Fibroblast of lung (primary cell): Measurements from ENCODE around the gene KPNA6. TPM values are rescaled to one million over a fixed set of nuclear protein-coding genes. Genes with fewer than 3 reads are reported as not detected.

Source experiments
- DNase-seq, 2 donors: peaks; one replicate each; pipeline versions ENCODE4 v3.0.0 to v3.0.0-alpha.2; 2010; ENCODE audit warnings: low read depth in 2 of 2
- H2AFZ ChIP-seq: 2 replicates; pipeline ENCODE4 v1.5.1; 2012; ENCODE audit warnings: low read length, control low read depth, inconsistent platforms
- H3K27ac ChIP-seq: 2 replicates; pipeline ENCODE4 v1.5.1; 2011; ENCODE audit warnings: low read length, control low read depth; ENCODE audit not compliant: insufficient read depth
- H3K27me3 ChIP-seq: 2 replicates; pipeline ENCODE4 v1.5.1; 2011; ENCODE audit warnings: mild to moderate bottlenecking, low read length; ENCODE audit not compliant: control insufficient read depth, insufficient read depth
- H3K36me3 ChIP-seq: 2 replicates; pipeline ENCODE4 v1.5.1; 2011; ENCODE audit warnings: low read length; ENCODE audit not compliant: control insufficient read depth, insufficient read depth
- H3K4me1 ChIP-seq: 2 replicates; pipeline ENCODE4 v1.5.1; 2011; ENCODE audit warnings: low read length; ENCODE audit not compliant: control insufficient read depth, insufficient read depth; ENCODE audit errors: extremely low read depth
- H3K4me2 ChIP-seq: 2 replicates; pipeline ENCODE4 v1.5.1; 2011; ENCODE audit warnings: low read length, control low read depth; ENCODE audit not compliant: insufficient read depth; ENCODE audit errors: extremely low read depth
- H3K4me3 ChIP-seq, 4 experiments: fragments of 200-600 bp in 1 of 4; sonication (generic) in 1 of 4; replicated peaks in 1 of 4; 2 replicates each; pipeline ENCODE4 v1.5.1; 2011 to 2016; ENCODE audit warnings: low read length in 4 of 4, low read depth in 3 of 4, mild to moderate bottlenecking in 3 of 4, control low read depth in 2 of 4, inconsistent platforms in 1 of 4, mixed read lengths in 1 of 4; ENCODE audit not compliant: insufficient read depth in 1 of 4; ENCODE audit errors: control extremely low read depth in 1 of 4
- H3K79me2 ChIP-seq: 2 replicates; pipeline ENCODE4 v1.5.1; 2012; ENCODE audit warnings: mild to moderate bottlenecking, low read length, inconsistent platforms; ENCODE audit not compliant: control insufficient read depth, insufficient read depth
- H3K9ac ChIP-seq: 2 replicates; pipeline ENCODE4 v1.5.1; 2011; ENCODE audit warnings: mild to moderate bottlenecking, low read length, control low read depth; ENCODE audit not compliant: insufficient read depth
- H3K9me3 ChIP-seq: 2 replicates; pipeline ENCODE4 v1.5.1; 2012; ENCODE audit warnings: low read depth, low read length; ENCODE audit not compliant: control insufficient read depth, insufficient read depth
- H4K20me1 ChIP-seq: 2 replicates; pipeline ENCODE4 v1.5.1; 2011; ENCODE audit warnings: low read length; ENCODE audit not compliant: control insufficient read depth, insufficient read depth; ENCODE audit errors: extremely low read depth
- EZH2 ChIP-seq: IDR thresholded peaks from 2 replicates; pipeline ENCODE4 v1.5.1; 2012; ENCODE audit warnings: low read length, control low read depth, mild to moderate bottlenecking; ENCODE audit errors: missing control alignments
- polyA plus RNA-seq, 2 donors: library from polyadenylated mRNA; depleted of rRNA in 1 of 2; stranded (reverse) in 1 of 2; unstranded in 1 of 2; fragments of >200 nt; gene quantifications; 2 replicates each; pipeline ENCODE4 v1.2.1, GENCODE V29; 2011 to 2012; ENCODE audit warnings: missing spikeins in 1 of 2
- total RNA-seq: library from RNA; depleted of rRNA; stranded (reverse); fragments of >200 nt; gene quantifications from 2 replicates; pipeline ENCODE4 v1.2.1, GENCODE V29; 2014
- TF ChIP-seq, protein P1 (sequence below), 2 donors: IDR thresholded peaks in 1 of 2; conservative IDR thresholded peaks in 1 of 2; 1 replicate in 1 of 2; 2 replicates in 1 of 2; pipeline ENCODE4 v1.5.1; 2011 to 2012; ENCODE audit warnings: low read length in 2 of 2, control low read depth in 1 of 2, inconsistent platforms in 1 of 2, low read depth in 1 of 2, mild to moderate bottlenecking in 1 of 2

KPNA6 gene
- total and polyA plus RNA-seq, 2 donors (not counting 1 experiment from before 2014, with no cell fraction given), result 40.1 to 48.5 TPM

DNA sequence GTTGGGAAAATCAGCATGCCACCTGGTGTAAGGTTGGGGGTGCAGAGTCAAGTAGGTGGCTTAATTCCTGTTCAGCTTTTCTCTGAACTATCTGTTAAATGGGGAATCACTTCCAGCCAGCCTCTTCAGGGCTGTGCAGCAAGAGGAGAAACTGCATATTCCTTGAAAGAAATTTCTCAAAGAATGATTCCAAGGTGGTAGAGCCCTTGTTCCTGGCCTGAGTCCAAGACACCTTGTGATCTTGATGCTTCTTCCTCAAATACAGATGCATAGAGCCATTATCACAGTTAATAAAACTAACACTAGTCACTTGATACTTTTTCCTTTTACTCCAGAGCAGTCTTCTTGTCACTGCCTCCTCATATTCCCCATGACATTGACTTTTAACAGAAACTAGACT is 76.8 kb downstream of the KPNA6 start:
- Histone ChIP-seq H3K4me3 (peak overlapping the region in 1 of 4 experiments; percentile 0), H2AFZ (no peak overlapping the region), H3K79me2 (peaks cover 71% of the 10 kb centered on the region), H3K4me1 (peaks cover 7% of the 10 kb centered on the region), H3K9ac (no peak overlapping the region), H4K20me1 (peaks cover 3% of the 10 kb centered on the region), H3K4me2 (peak overlapping the region; percentile 54), H3K27ac (no peak overlapping the region), H3K9me3 (no peaks in the 10 kb centered on the region), H3K36me3 (peaks cover 33% of the 10 kb centered on the region), H3K27me3 (no peaks in the 10 kb centered on the region)
- no peak for DNase-seq
- TF ChIP-seq EZH2, result no peak
- TF ChIP-seq, protein P1, sequence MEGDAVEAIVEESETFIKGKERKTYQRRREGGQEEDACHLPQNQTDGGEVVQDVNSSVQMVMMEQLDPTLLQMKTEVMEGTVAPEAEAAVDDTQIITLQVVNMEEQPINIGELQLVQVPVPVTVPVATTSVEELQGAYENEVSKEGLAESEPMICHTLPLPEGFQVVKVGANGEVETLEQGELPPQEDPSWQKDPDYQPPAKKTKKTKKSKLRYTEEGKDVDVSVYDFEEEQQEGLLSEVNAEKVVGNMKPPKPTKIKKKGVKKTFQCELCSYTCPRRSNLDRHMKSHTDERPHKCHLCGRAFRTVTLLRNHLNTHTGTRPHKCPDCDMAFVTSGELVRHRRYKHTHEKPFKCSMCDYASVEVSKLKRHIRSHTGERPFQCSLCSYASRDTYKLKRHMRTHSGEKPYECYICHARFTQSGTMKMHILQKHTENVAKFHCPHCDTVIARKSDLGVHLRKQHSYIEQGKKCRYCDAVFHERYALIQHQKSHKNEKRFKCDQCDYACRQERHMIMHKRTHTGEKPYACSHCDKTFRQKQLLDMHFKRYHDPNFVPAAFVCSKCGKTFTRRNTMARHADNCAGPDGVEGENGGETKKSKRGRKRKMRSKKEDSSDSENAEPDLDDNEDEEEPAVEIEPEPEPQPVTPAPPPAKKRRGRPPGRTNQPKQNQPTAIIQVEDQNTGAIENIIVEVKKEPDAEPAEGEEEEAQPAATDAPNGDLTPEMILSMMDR (conservative IDR thresholded peaks at IDR 0.05 in 1 of 2, IDR thresholded peaks at IDR 0.05 in 1 of 2; ENCODE audit: low read depth in 1 of 2, low read length in 2 of 2), result no peak

DNA sequence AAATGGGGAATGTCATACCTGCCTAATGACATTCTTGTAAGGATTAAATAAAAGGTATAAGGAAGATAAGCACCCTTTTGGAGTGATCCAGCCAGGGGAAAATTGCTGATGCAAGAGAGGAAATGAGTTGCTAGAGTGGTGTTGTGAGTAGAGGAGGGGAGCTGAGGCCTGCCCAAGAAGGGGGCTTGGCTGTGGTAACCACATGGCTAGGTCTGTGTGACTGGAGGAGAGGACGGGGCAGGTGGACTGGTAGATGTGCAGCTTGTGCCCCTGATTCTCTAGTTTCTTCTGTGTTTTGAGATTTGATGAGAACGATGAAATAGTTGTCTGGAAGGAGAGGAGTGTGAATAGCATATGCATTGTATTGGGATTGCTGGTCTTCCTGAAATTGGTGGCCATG is 78.2 kb downstream of the KPNA6 start:
- Histone ChIP-seq H3K4me2 (no peak overlapping the region), H3K4me1 (peaks cover 6% of the 10 kb centered on the region), H3K36me3 (peaks cover 45% of the 10 kb centered on the region), H2AFZ (no peak overlapping the region), H4K20me1 (peaks cover 3% of the 10 kb centered on the region), H3K4me3 (no peak overlapping the region), H3K27ac (no peak overlapping the region), H3K79me2 (peaks cover 62% of the 10 kb centered on the region), H3K27me3 (no peaks in the 10 kb centered on the region), H3K9me3 (no peaks in the 10 kb centered on the region), H3K9ac (no peak overlapping the region)
- TF ChIP-seq, protein P1 (conservative IDR thresholded peaks at IDR 0.05 in 1 of 2, IDR thresholded peaks at IDR 0.05 in 1 of 2; ENCODE audit: low read depth in 1 of 2, low read length in 2 of 2), result no peak
- TF ChIP-seq EZH2, result no peak
- no peak for DNase-seq

DNA sequence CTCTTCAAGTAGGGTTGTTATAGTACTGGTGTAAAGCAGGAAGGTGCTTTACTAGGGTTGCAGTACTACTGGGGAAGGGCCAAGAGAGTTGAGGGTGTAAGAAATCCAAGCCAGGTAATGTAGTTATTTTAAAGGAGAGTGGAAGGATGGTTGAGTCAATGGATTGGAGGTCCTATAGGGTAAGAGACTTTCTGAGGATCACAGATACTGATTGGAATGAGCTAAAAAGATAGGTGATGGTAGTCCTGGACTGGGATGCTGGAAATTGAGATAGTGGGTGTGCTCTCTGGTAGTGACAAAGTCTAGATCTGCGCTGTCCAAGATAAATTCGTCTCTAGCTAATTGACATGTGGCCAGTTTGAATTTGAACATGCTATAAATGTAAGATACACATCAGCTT is 78.6 kb downstream of the KPNA6 start:
- Histone ChIP-seq H3K27ac (no peak overlapping the region), H3K4me1 (peaks cover 1% of the 10 kb centered on the region), H3K4me3 (no peak overlapping the region), H3K27me3 (no peaks in the 10 kb centered on the region), H4K20me1 (peaks cover 3% of the 10 kb centered on the region), H3K4me2 (no peak overlapping the region), H3K36me3 (peaks cover 42% of the 10 kb centered on the region), H3K79me2 (peaks cover 58% of the 10 kb centered on the region), H3K9ac (no peak overlapping the region), H2AFZ (no peak overlapping the region), H3K9me3 (no peaks in the 10 kb centered on the region)
- TF ChIP-seq EZH2, result no peak
- TF ChIP-seq, protein P1 (conservative IDR thresholded peaks at IDR 0.05 in 1 of 2, IDR thresholded peaks at IDR 0.05 in 1 of 2; ENCODE audit: low read depth in 1 of 2, low read length in 2 of 2), result no peak
- DNase-seq, result no peak
